WTC11 (cell line): ENCODE data around the gene CAPN12. TPM values are rescaled to one million over a fixed set of nuclear protein-coding genes. Genes with fewer than 3 reads are reported as not detected.

ENCODE experiments used
- ATAC-seq: fragments of 200-7000 bp; cut with Tn5 transposase; 2 replicates; pipeline ENCODE4 v1.10.0; 2021; ENCODE audit warnings: mild to moderate bottlenecking, moderate library complexity
- CTCF ChIA-PET: fragments of 300-600 bp; sonication (Branson Sonifier 250); formaldehyde crosslinking; loops from one replicate; lab custom pipeline; 2021; ENCODE audit warnings: antibody characterized with exemption; lab: Charles Lee
- POLR2A ChIA-PET: fragments of 350-600 bp; sonication (Branson Sonifier 250); formaldehyde crosslinking; loops from one replicate; lab custom pipeline; 2021; ENCODE audit warnings: antibody characterized with exemption; lab: Charles Lee
- DNase-seq: peaks from one replicate; pipeline ENCODE4 v3.0.0; 2021; ENCODE audit warnings: low spot score
- H3K27ac Mint-ChIP-seq: 2 replicates; pipeline ENCODE4 v1.8.0; 2021; ENCODE audit warnings: mixed read lengths
- H3K27me3 Mint-ChIP-seq: 2 replicates; pipeline ENCODE4 v1.8.0; 2021; ENCODE audit warnings: low read depth, mild to moderate bottlenecking, moderate library complexity, mixed read lengths
- H3K36me3 Mint-ChIP-seq: 2 replicates; pipeline ENCODE4 v1.8.0; 2021; ENCODE audit warnings: mixed read lengths
- H3K4me1 Mint-ChIP-seq: 2 replicates; pipeline ENCODE4 v1.8.0; 2022; ENCODE audit warnings: mixed read lengths
- H3K4me3 Mint-ChIP-seq: 2 replicates; pipeline ENCODE4 v1.8.0; 2021; ENCODE audit warnings: mild to moderate bottlenecking, moderate library complexity, mixed read lengths
- H3K9me3 Mint-ChIP-seq: 2 replicates; pipeline ENCODE4 v1.8.0; 2021; ENCODE audit warnings: mixed read lengths
- GTF2I ChIP-seq: fragments of 250-450 bp; sonication (Bioruptor Pico); conservative IDR thresholded peaks from 2 replicates; pipeline ENCODE4 v1.4.0; 2021; ENCODE audit warnings: mild to moderate bottlenecking
- NFYB ChIP-seq: sonication (generic); formaldehyde crosslinking; conservative IDR thresholded peaks from 2 replicates; pipeline ENCODE4 v1.8.0; 2022; ENCODE audit warnings: low read depth, missing genetic modification reagents
- NR2C2 ChIP-seq: sonication (generic); formaldehyde crosslinking; IDR thresholded peaks from 2 replicates; pipeline ENCODE4 v1.8.0; 2022; ENCODE audit warnings: mild to moderate bottlenecking, missing genetic modification reagents
- PRDM15 ChIP-seq: sonication (generic); formaldehyde crosslinking; IDR thresholded peaks from 2 replicates; pipeline ENCODE4 v1.8.0; 2022; ENCODE audit warnings: missing genetic modification reagents
- SOX15 ChIP-seq: fragments of 250-450 bp; sonication (Bioruptor Pico); IDR thresholded peaks from 2 replicates; pipeline ENCODE4 v1.9.0; 2021; ENCODE audit warnings: mild to moderate bottlenecking
- STAT6 ChIP-seq: sonication (generic); formaldehyde crosslinking; conservative IDR thresholded peaks from 2 replicates; pipeline ENCODE4 v1.8.1; 2023; ENCODE audit warnings: mild to moderate bottlenecking, low read depth, missing genetic modification reagents, moderate library complexity
- TP53 ChIP-seq: sonication (generic); formaldehyde crosslinking; IDR thresholded peaks from 2 replicates; pipeline ENCODE4 v1.8.1; 2023; ENCODE audit warnings: mild to moderate bottlenecking, missing genetic modification reagents
- ZNF281 ChIP-seq: sonication (generic); formaldehyde crosslinking; IDR thresholded peaks from 2 replicates; pipeline ENCODE4 v1.8.0; 2023; ENCODE audit warnings: mild to moderate bottlenecking, missing genetic modification reagents
- ZNF532 ChIP-seq: fragments of 250-450 bp; sonication (Bioruptor Pico); IDR thresholded peaks from 2 replicates; pipeline ENCODE4 v1.9.0; 2021; ENCODE audit warnings: mild to moderate bottlenecking, borderline replicate concordance
- total RNA-seq: library from RNA; stranded (reverse); gene quantifications from 3 replicates; pipeline ENCODE4 v1.2.3, GENCODE V29; 2021
- TF ChIP-seq, protein P1 (sequence below): sonication (generic); formaldehyde crosslinking; IDR thresholded peaks from 2 replicates; pipeline ENCODE4 v1.8.0; 2022; ENCODE audit warnings: mild to moderate bottlenecking, missing genetic modification reagents
- TF ChIP-seq, protein P2 (sequence below): sonication (generic); formaldehyde crosslinking; IDR thresholded peaks from 2 replicates; pipeline ENCODE4 v1.8.1; 2022; ENCODE audit warnings: low read depth, missing genetic modification reagents, borderline replicate concordance
- TF ChIP-seq, protein P3 (sequence below): fragments of 250-450 bp; sonication (Bioruptor Pico); IDR thresholded peaks from 2 replicates; pipeline ENCODE4 v1.9.0; 2021; ENCODE audit warnings: mild to moderate bottlenecking

CAPN12 gene
- total RNA-seq, 1 experiment from 2014 or later, result 9.6 TPM

- TF ChIP-seq ZNF532 (CRISPR knock-in tag), result no peak
- no peak for TF ChIP-seq PRDM15 (CRISPR knock-in tag)
Observed at GRCh38 chr19:38720559-38721236, 23.6 kb downstream of the CAPN12 start (continued).

- POLR2A ChIA-PET, result interaction anchor here (1.7 kb wide), 1 partner anchor 73 kb away, joined by 5 read pairs; the partner anchor contains the start of gene ACTN4
- no peak for TF ChIP-seq STAT6 (CRISPR knock-in tag)
- TF ChIP-seq, protein P1, sequence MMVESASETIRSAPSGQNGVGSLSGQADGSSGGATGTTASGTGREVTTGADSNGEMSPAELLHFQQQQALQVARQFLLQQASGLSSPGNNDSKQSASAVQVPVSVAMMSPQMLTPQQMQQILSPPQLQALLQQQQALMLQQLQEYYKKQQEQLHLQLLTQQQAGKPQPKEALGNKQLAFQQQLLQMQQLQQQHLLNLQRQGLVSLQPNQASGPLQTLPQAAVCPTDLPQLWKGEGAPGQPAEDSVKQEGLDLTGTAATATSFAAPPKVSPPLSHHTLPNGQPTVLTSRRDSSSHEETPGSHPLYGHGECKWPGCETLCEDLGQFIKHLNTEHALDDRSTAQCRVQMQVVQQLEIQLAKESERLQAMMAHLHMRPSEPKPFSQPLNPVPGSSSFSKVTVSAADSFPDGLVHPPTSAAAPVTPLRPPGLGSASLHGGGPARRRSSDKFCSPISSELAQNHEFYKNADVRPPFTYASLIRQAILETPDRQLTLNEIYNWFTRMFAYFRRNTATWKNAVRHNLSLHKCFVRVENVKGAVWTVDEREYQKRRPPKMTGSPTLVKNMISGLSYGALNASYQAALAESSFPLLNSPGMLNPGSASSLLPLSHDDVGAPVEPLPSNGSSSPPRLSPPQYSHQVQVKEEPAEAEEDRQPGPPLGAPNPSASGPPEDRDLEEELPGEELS (CRISPR knock-in tag), result no peak
- no peak for TF ChIP-seq NR2C2
- TF ChIP-seq, protein P2, sequence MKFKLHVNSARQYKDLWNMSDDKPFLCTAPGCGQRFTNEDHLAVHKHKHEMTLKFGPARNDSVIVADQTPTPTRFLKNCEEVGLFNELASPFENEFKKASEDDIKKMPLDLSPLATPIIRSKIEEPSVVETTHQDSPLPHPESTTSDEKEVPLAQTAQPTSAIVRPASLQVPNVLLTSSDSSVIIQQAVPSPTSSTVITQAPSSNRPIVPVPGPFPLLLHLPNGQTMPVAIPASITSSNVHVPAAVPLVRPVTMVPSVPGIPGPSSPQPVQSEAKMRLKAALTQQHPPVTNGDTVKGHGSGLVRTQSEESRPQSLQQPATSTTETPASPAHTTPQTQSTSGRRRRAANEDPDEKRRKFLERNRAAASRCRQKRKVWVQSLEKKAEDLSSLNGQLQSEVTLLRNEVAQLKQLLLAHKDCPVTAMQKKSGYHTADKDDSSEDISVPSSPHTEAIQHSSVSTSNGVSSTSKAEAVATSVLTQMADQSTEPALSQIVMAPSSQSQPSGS, result no peak
- no peak for TF ChIP-seq GTF2I (CRISPR knock-in tag)
- TF ChIP-seq, protein P3, sequence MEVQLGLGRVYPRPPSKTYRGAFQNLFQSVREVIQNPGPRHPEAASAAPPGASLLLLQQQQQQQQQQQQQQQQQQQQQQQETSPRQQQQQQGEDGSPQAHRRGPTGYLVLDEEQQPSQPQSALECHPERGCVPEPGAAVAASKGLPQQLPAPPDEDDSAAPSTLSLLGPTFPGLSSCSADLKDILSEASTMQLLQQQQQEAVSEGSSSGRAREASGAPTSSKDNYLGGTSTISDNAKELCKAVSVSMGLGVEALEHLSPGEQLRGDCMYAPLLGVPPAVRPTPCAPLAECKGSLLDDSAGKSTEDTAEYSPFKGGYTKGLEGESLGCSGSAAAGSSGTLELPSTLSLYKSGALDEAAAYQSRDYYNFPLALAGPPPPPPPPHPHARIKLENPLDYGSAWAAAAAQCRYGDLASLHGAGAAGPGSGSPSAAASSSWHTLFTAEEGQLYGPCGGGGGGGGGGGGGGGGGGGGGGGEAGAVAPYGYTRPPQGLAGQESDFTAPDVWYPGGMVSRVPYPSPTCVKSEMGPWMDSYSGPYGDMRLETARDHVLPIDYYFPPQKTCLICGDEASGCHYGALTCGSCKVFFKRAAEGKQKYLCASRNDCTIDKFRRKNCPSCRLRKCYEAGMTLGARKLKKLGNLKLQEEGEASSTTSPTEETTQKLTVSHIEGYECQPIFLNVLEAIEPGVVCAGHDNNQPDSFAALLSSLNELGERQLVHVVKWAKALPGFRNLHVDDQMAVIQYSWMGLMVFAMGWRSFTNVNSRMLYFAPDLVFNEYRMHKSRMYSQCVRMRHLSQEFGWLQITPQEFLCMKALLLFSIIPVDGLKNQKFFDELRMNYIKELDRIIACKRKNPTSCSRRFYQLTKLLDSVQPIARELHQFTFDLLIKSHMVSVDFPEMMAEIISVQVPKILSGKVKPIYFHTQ (CRISPR knock-in tag), result no peak
- no peak for TF ChIP-seq SOX15
- TF ChIP-seq NFYB (CRISPR knock-in tag), result no peak
- TF ChIP-seq ZNF281 (CRISPR knock-in tag), result no peak
- no peak for TF ChIP-seq TP53 (CRISPR knock-in tag)
Observed at GRCh38 chr19:38719761-38720558, 24.3 kb downstream of the CAPN12 start.

More at GRCh38 chr19:38719761-38720558, 24.3 kb downstream of the CAPN12 start:
- Mint-ChIP-seq H3K4me3 (no peak overlapping the region), H3K27me3 (no peaks in the 10 kb centered on the region), H3K36me3 (peaks cover 46% of the 10 kb centered on the region), H3K27ac (no peak overlapping the region), H3K9me3 (no peaks in the 10 kb centered on the region), H3K4me1 (peaks cover 5% of the 10 kb centered on the region)
- CTCF ChIA-PET, result interaction anchor here (0.6 to 2.3 kb wide), 11 partner anchors 8 to 317 kb away, joined by 3 to 21 read pairs (median 7); partner anchors contain the start of genes EIF3K, FAM98C, MRPS12 and SARS2
- DNase-seq, result no peak
- ATAC-seq, result no peak
